A549 (cell line): ENCODE results near the gene HEXIM1.

Experiments
- CTCF ChIP-seq: fragments of >200 bp; sonication (Bioruptor Twin); formaldehyde crosslinking; IDR thresholded peaks from 3 replicates; pipeline ENCODE4 v1.5.1; 2016
- ESRRA ChIP-seq: fragments of 150-350 bp; IDR thresholded peaks from 2 replicates; pipeline ENCODE4 v1.6.1; 2014; ENCODE audit warnings: mild to moderate bottlenecking, low read length, borderline replicate concordance
- JUNB ChIP-seq: fragments of >200 bp; sonication (Bioruptor Twin); formaldehyde crosslinking; IDR thresholded peaks from 2 replicates; pipeline ENCODE4 v1.6.1; 2016
- MAFK ChIP-seq: fragments of 450-650 bp; IDR thresholded peaks from 2 replicates; pipeline ENCODE4 v1.6.1; 2014; ENCODE audit not compliant: partially characterized antibody
- MAX ChIP-seq: IDR thresholded peaks from 2 replicates; pipeline ENCODE4 v1.6.1; 2012
- MAZ ChIP-seq: fragments of 150-350 bp; IDR thresholded peaks from 2 replicates; pipeline ENCODE4 v1.6.1; 2014; ENCODE audit warnings: antibody characterized with exemption, low read depth, low read length, borderline replicate concordance
- MYC ChIP-seq: IDR thresholded peaks from 2 replicates; pipeline ENCODE4 v1.6.1; 2012; ENCODE audit warnings: mild to moderate bottlenecking, inconsistent platforms, low read length, improper control_type of control experiment, borderline replicate concordance
- NFE2L2 ChIP-seq: fragments of 150-350 bp; conservative IDR thresholded peaks from 2 replicates; pipeline ENCODE4 v1.6.1; 2014; ENCODE audit warnings: low read length
- NPAS2 ChIP-seq: fragments of 250-450 bp; sonication (Bioruptor Pico); IDR thresholded peaks from 2 replicates; pipeline ENCODE4 v1.8.0; 2022; ENCODE audit warnings: mild to moderate bottlenecking, moderate library complexity, borderline replicate concordance
- NR3C1 ChIP-seq: fragments of >200 bp; sonication (Bioruptor Twin); formaldehyde crosslinking; IDR thresholded peaks from 3 replicates; pipeline ENCODE4 v1.6.1; 2017
- POLR2A ChIP-seq: IDR thresholded peaks from 2 replicates; pipeline ENCODE4 v1.6.1; 2012; ENCODE audit warnings: mild to moderate bottlenecking, low read length
- REST ChIP-seq: fragments of 200-600 bp; sonication (generic); IDR thresholded peaks from 2 replicates; pipeline ENCODE4 v1.6.1; 2016; ENCODE audit warnings: antibody characterized with exemption, mild to moderate bottlenecking, moderate library complexity
- RFX5 ChIP-seq: fragments of 450-650 bp; IDR thresholded peaks from 2 replicates; pipeline ENCODE4 v1.7.1; 2014; ENCODE audit warnings: antibody characterized with exemption, mild to moderate bottlenecking, moderate library complexity
- SMC3 ChIP-seq: fragments of >200 bp; sonication (Bioruptor Twin); formaldehyde crosslinking; IDR thresholded peaks from 3 replicates; pipeline ENCODE4 v1.6.1; 2018; ENCODE audit warnings: inconsistent platforms

GRCh38 chr17:45155483-45155882 lies 7.2 kb downstream of the HEXIM1 start:
- TF ChIP-seq ESRRA (no peak), NFE2L2 (no peak), POLR2A (no peak), RFX5 (no peak), MAZ (no peak), SMC3 (no peak), JUNB (no peak), REST (no peak), CTCF (no peak), MAFK (no peak), MYC (no peak), MAX (no peak), NPAS2 (CRISPR knock-in tag) (no peak), NR3C1 (no peak)
